ENCODE measurements around the gene GGT5. TPM values are rescaled to one million over a fixed set of nuclear protein-coding genes. Genes with fewer than 3 reads are reported as not detected.
"Not testable (repeated sequence)": the region's sequence is repeated elsewhere in the genome, so short reads cannot be mapped to it uniquely, and the experiment has no call there.

The GGT5 gene
- total RNA-seq, 2 experiments from 2014 or later = 0.10 to 0.35 TPM

- H3K4me3 Mint-ChIP-seq; H3K9me3 Mint-ChIP-seq; H3K27me3 Mint-ChIP-seq; CTCF ChIA-PET; DNase-seq; H3K36me3 Mint-ChIP-seq (ENCODE audit: low read depth); H3K27ac Mint-ChIP-seq; POLR2A ChIA-PET; H3K4me1 Mint-ChIP-seq: not testable (repeated sequence)
Measured at GRCh38 chr22:24253126-24253525, 8.2 kb upstream of the GGT5 start.

- CTCF ChIA-PET; POLR2A ChIA-PET; H3K36me3 Mint-ChIP-seq (ENCODE audit: low read depth); H3K9me3 Mint-ChIP-seq; DNase-seq; H3K27me3 Mint-ChIP-seq; H3K4me1 Mint-ChIP-seq; H3K27ac Mint-ChIP-seq; H3K4me3 Mint-ChIP-seq: not testable (repeated sequence)
Measured at GRCh38 chr22:24251286-24251685, 6.4 kb upstream of the GGT5 start.

GRCh38 chr22:24249413-24249812 is 4.5 kb upstream of the GGT5 start:
- CTCF ChIA-PET; H3K9me3 Mint-ChIP-seq; H3K36me3 Mint-ChIP-seq (ENCODE audit: low read depth); H3K4me1 Mint-ChIP-seq; POLR2A ChIA-PET; H3K4me3 Mint-ChIP-seq; H3K27me3 Mint-ChIP-seq; H3K27ac Mint-ChIP-seq; DNase-seq: not testable (repeated sequence)

GRCh38 chr22:24248611-24249010 is 3.7 kb upstream of the GGT5 start:
- H3K27ac Mint-ChIP-seq; H3K27me3 Mint-ChIP-seq; H3K9me3 Mint-ChIP-seq; POLR2A ChIA-PET; H3K36me3 Mint-ChIP-seq (ENCODE audit: low read depth); H3K4me3 Mint-ChIP-seq; DNase-seq; CTCF ChIA-PET: not testable (repeated sequence)
- H3K4me1 Mint-ChIP-seq = peaks cover 10% of the 10 kb centered on the region

- peak; percentile 51 for DNase-seq
- POLR2A ChIA-PET = no interaction called here
- Mint-ChIP-seq H3K9me3 (no peaks in the 10 kb centered on the region), H3K36me3 (ENCODE audit: low read depth) (no peaks in the 10 kb centered on the region), H3K4me1 (peaks cover 19% of the 10 kb centered on the region), H3K27me3 (no peaks in the 10 kb centered on the region), H3K4me3 (no peak overlapping the region), H3K27ac (peak overlapping the region; percentile 31)
- CTCF ChIA-PET = interaction anchor here (0.6 to 1.2 kb wide), 5 partner anchors 16 to 292 kb away, joined by 3 to 7 read pairs (median 4); no protein-coding TSS in a partner anchor
Measured at GRCh38 chr22:24247564-24248344, 2.9 kb upstream of the GGT5 start.

GRCh38 chr22:24247011-24247507 is 2.2 kb upstream of the GGT5 start:
- DNase-seq = no peak
- no peaks in the 10 kb centered on the region for H3K9me3 Mint-ChIP-seq
- H3K4me1 Mint-ChIP-seq = peaks cover 26% of the 10 kb centered on the region
- peak overlapping the region; percentile 31 for H3K27ac Mint-ChIP-seq
- H3K27me3 Mint-ChIP-seq = no peaks in the 10 kb centered on the region
- no peak overlapping the region for H3K4me3 Mint-ChIP-seq
- no peaks in the 10 kb centered on the region for H3K36me3 Mint-ChIP-seq (ENCODE audit: low read depth)
- CTCF ChIA-PET = interaction anchor here (0.6 to 1.2 kb wide), 5 partner anchors 15 to 291 kb away, joined by 3 to 7 read pairs (median 4); no protein-coding TSS in a partner anchor
- POLR2A ChIA-PET = no interaction called here

GRCh38 chr22:24245584-24246561 is 991 bp upstream of the GGT5 start:
- H3K27me3 Mint-ChIP-seq; POLR2A ChIA-PET; H3K9me3 Mint-ChIP-seq; H3K36me3 Mint-ChIP-seq (ENCODE audit: low read depth); DNase-seq; H3K4me3 Mint-ChIP-seq: not testable (repeated sequence)
- peaks cover 35% of the 10 kb centered on the region for H3K4me1 Mint-ChIP-seq
- CTCF ChIA-PET = interaction anchor here (1.1 to 2.6 kb wide), 2 partner anchors 14 to 56 kb away, joined by 3 to 10 read pairs; no protein-coding TSS in a partner anchor
- peak overlapping the region; percentile 66 for H3K27ac Mint-ChIP-seq

- POLR2A ChIA-PET = no interaction called here
- CTCF ChIA-PET = interaction anchor here (2.3 to 2.6 kb wide), 2 partner anchors 12 to 15 kb away, joined by 6 to 10 read pairs; no protein-coding TSS in a partner anchor
- peak overlapping the region; percentile 72 for H3K27ac Mint-ChIP-seq
- H3K36me3 Mint-ChIP-seq (ENCODE audit: low read depth) = no peaks in the 10 kb centered on the region
- H3K4me3 Mint-ChIP-seq = no peak overlapping the region
- H3K27me3 Mint-ChIP-seq = no peaks in the 10 kb centered on the region
- no peak for DNase-seq
- H3K4me1 Mint-ChIP-seq = peaks cover 44% of the 10 kb centered on the region
- no peaks in the 10 kb centered on the region for H3K9me3 Mint-ChIP-seq
Measured at GRCh38 chr22:24244144-24244787, 616 bp downstream of the GGT5 start.

- H3K27me3 Mint-ChIP-seq; H3K36me3 Mint-ChIP-seq (ENCODE audit: low read depth); POLR2A ChIA-PET; H3K9me3 Mint-ChIP-seq; DNase-seq: not testable (repeated sequence)
- Mint-ChIP-seq H3K27ac (peak overlapping the region; percentile 98), H3K4me3 (peak overlapping the region; percentile 43), H3K4me1 (peaks cover 44% of the 10 kb centered on the region)
- CTCF ChIA-PET = interaction anchor here (0.7 to 2.3 kb wide), 11 partner anchors 12 to 86 kb away, joined by 3 to 24 read pairs (median 5); no protein-coding TSS in a partner anchor
Measured at GRCh38 chr22:24243417-24243816, 1.5 kb downstream of the GGT5 start.

- Mint-ChIP-seq H3K4me1 (peaks cover 46% of the 10 kb centered on the region), H3K27ac (peak overlapping the region; percentile 86)
- H3K4me3 Mint-ChIP-seq; H3K9me3 Mint-ChIP-seq; H3K27me3 Mint-ChIP-seq; POLR2A ChIA-PET; DNase-seq; H3K36me3 Mint-ChIP-seq (ENCODE audit: low read depth): not testable (repeated sequence)
- CTCF ChIA-PET = interaction anchor here (0.8 to 1.7 kb wide), 4 partner anchors 9 to 52 kb away, joined by 3 to 8 read pairs (median 3); no protein-coding TSS in a partner anchor
Measured at GRCh38 chr22:24240985-24241692, 3.7 kb downstream of the GGT5 start.

- ChIA-PET CTCF (interaction anchor here (0.8 to 1.7 kb wide), 4 partner anchors 9 to 51 kb away, joined by 3 to 8 read pairs (median 3); no protein-coding TSS in a partner anchor), POLR2A (no interaction called here)
- Mint-ChIP-seq H3K4me1 (peaks cover 46% of the 10 kb centered on the region), H3K4me3 (no peak overlapping the region), H3K9me3 (no peaks in the 10 kb centered on the region), H3K36me3 (ENCODE audit: low read depth) (no peaks in the 10 kb centered on the region), H3K27ac (peak overlapping the region; percentile 86), H3K27me3 (no peaks in the 10 kb centered on the region)
- no peak for DNase-seq
Measured at GRCh38 chr22:24240381-24240780, 4.5 kb downstream of the GGT5 start.

- DNase-seq; CTCF ChIA-PET; H3K27me3 Mint-ChIP-seq; POLR2A ChIA-PET; H3K9me3 Mint-ChIP-seq; H3K4me3 Mint-ChIP-seq; H3K27ac Mint-ChIP-seq; H3K36me3 Mint-ChIP-seq (ENCODE audit: low read depth): not testable (repeated sequence)
- peaks cover 31% of the 10 kb centered on the region for H3K4me1 Mint-ChIP-seq
Measured at GRCh38 chr22:24238101-24238694, 6.7 kb downstream of the GGT5 start.

Data from activated CD4-positive, alpha-beta T cell treated with anti-CD3 and anti-CD28 coated beads, Interleukin-2, amount 10 ng/mL, durations not matched to agents 7 days and 5 days (primary cell).